ENCODE results near the gene CCM2.
"Not testable (repeated sequence)": the region's sequence is repeated elsewhere in the genome, so short reads cannot be mapped to it uniquely, and the experiment has no call there.

Gene CCM2

GRCh38 chr7:45007571-45008328, 7.7 kb downstream of the CCM2 start:
- Histone ChIP-seq H3K36me3 (ENCODE audit: insufficient read depth, low read length) (no peaks in the 10 kb centered on the region), H3K4me1 (ENCODE audit: control insufficient read depth, insufficient read depth, low read length, unreplicated experiment) (no peaks in the 10 kb centered on the region), H3K27ac (ENCODE audit: low read depth, low read length) (no peak overlapping the region), H2AFZ (ENCODE audit: low read length, unreplicated experiment) (no peak overlapping the region), H3K79me2 (ENCODE audit: control insufficient read depth, insufficient read depth, low read length, unreplicated experiment) (peaks cover 42% of the 10 kb centered on the region), H3K4me3 (ENCODE audit: low read depth, low read length) (no peak overlapping the region), H3K27me3 (ENCODE audit: insufficient read depth, low read length) (no peaks in the 10 kb centered on the region)

GRCh38 chr7:45013465-45013967, 13.5 kb downstream of the CCM2 start:
- no peak overlapping the region for H2AFZ ChIP-seq (ENCODE audit: low read length, unreplicated experiment)
- no peaks in the 10 kb centered on the region for H3K27me3 ChIP-seq (ENCODE audit: insufficient read depth, low read length)
- no peak overlapping the region for H3K27ac ChIP-seq (ENCODE audit: low read depth, low read length)
- no peaks in the 10 kb centered on the region for H3K4me1 ChIP-seq (ENCODE audit: control insufficient read depth, insufficient read depth, low read length, unreplicated experiment)
- H3K36me3 ChIP-seq (ENCODE audit: insufficient read depth, low read length): peaks cover 5% of the 10 kb centered on the region; the same call in 1 of the 2 replicates
- H3K79me2 ChIP-seq (ENCODE audit: control insufficient read depth, insufficient read depth, low read length, unreplicated experiment): peaks cover 25% of the 10 kb centered on the region
- no peak overlapping the region for H3K4me3 ChIP-seq (ENCODE audit: low read depth, low read length)

GRCh38 chr7:45015313-45015712, 15.3 kb downstream of the CCM2 start:
- Histone ChIP-seq H3K27ac (ENCODE audit: low read depth, low read length) (no peak overlapping the region), H3K27me3 (ENCODE audit: insufficient read depth, low read length) (no peaks in the 10 kb centered on the region), H3K79me2 (ENCODE audit: control insufficient read depth, insufficient read depth, low read length, unreplicated experiment) (peaks cover 29% of the 10 kb centered on the region), H3K36me3 (ENCODE audit: insufficient read depth, low read length) (peaks cover 5% of the 10 kb centered on the region; the same call in 1 of the 2 replicates), H3K4me1 (ENCODE audit: control insufficient read depth, insufficient read depth, low read length, unreplicated experiment) (no peaks in the 10 kb centered on the region), H3K4me3 (ENCODE audit: low read depth, low read length) (no peak overlapping the region), H2AFZ (ENCODE audit: low read length, unreplicated experiment) (no peak overlapping the region)

- Histone ChIP-seq H3K79me2 (ENCODE audit: control insufficient read depth, insufficient read depth, low read length, unreplicated experiment) (peaks cover 38% of the 10 kb centered on the region), H2AFZ (ENCODE audit: low read length, unreplicated experiment) (no peak overlapping the region), H3K4me3 (ENCODE audit: low read depth, low read length) (no peak overlapping the region), H3K27me3 (ENCODE audit: insufficient read depth, low read length) (no peaks in the 10 kb centered on the region), H3K27ac (ENCODE audit: low read depth, low read length) (no peak overlapping the region), H3K4me1 (ENCODE audit: control insufficient read depth, insufficient read depth, low read length, unreplicated experiment) (no peaks in the 10 kb centered on the region), H3K36me3 (ENCODE audit: insufficient read depth, low read length) (peaks cover 5% of the 10 kb centered on the region; the same call in 1 of the 2 replicates)
Observed at GRCh38 chr7:45017253-45017652, 17.3 kb downstream of the CCM2 start.

GRCh38 chr7:45020915-45021314, 20.9 kb downstream of the CCM2 start:
- H3K36me3 ChIP-seq (ENCODE audit: insufficient read depth, low read length): peaks cover 11% of the 10 kb centered on the region; the same call in 1 of the 2 replicates
- H3K27ac ChIP-seq (ENCODE audit: low read depth, low read length): no peak overlapping the region
- no peak overlapping the region for H2AFZ ChIP-seq (ENCODE audit: low read length, unreplicated experiment)
- H3K4me3 ChIP-seq (ENCODE audit: low read depth, low read length): no peak overlapping the region
- H3K79me2 ChIP-seq (ENCODE audit: control insufficient read depth, insufficient read depth, low read length, unreplicated experiment): peaks cover 39% of the 10 kb centered on the region
- no peaks in the 10 kb centered on the region for H3K4me1 ChIP-seq (ENCODE audit: control insufficient read depth, insufficient read depth, low read length, unreplicated experiment)
- H3K27me3 ChIP-seq (ENCODE audit: insufficient read depth, low read length): no peaks in the 10 kb centered on the region

GRCh38 chr7:45021604-45022296, 21.7 kb downstream of the CCM2 start:
- no peak overlapping the region for H3K27ac ChIP-seq (ENCODE audit: low read depth, low read length)

GRCh38 chr7:45024126-45024744, 24.2 kb downstream of the CCM2 start:
- Histone ChIP-seq H3K27ac (ENCODE audit: low read depth, low read length) (no peak overlapping the region), H3K4me3 (ENCODE audit: low read depth, low read length) (no peak overlapping the region), H3K27me3 (ENCODE audit: insufficient read depth, low read length) (no peaks in the 10 kb centered on the region), H2AFZ (ENCODE audit: low read length, unreplicated experiment) (no peak overlapping the region), H3K36me3 (ENCODE audit: insufficient read depth, low read length) (peaks cover 6% of the 10 kb centered on the region; the same call in 1 of the 2 replicates), H3K79me2 (ENCODE audit: control insufficient read depth, insufficient read depth, low read length, unreplicated experiment) (peaks cover 40% of the 10 kb centered on the region), H3K4me1 (ENCODE audit: control insufficient read depth, insufficient read depth, low read length, unreplicated experiment) (no peaks in the 10 kb centered on the region)

More at GRCh38 chr7:45021604-45022296, 21.7 kb downstream of the CCM2 start:
- H3K4me3 ChIP-seq (ENCODE audit: low read depth, low read length): no peak overlapping the region
- H3K4me1 ChIP-seq (ENCODE audit: control insufficient read depth, insufficient read depth, low read length, unreplicated experiment): no peaks in the 10 kb centered on the region
- H3K79me2 ChIP-seq (ENCODE audit: control insufficient read depth, insufficient read depth, low read length, unreplicated experiment): peaks cover 42% of the 10 kb centered on the region
- H3K27me3 ChIP-seq (ENCODE audit: insufficient read depth, low read length): no peaks in the 10 kb centered on the region
- H3K36me3 ChIP-seq (ENCODE audit: insufficient read depth, low read length): peaks cover 11% of the 10 kb centered on the region; the same call in 1 of the 2 replicates
- no peak overlapping the region for H2AFZ ChIP-seq (ENCODE audit: low read length, unreplicated experiment)

GRCh38 chr7:45025473-45025872, 25.5 kb downstream of the CCM2 start:
- H3K4me1 ChIP-seq (ENCODE audit: control insufficient read depth, insufficient read depth, low read length, unreplicated experiment); H3K4me3 ChIP-seq (ENCODE audit: low read depth, low read length): not testable (repeated sequence)
- H3K79me2 ChIP-seq (ENCODE audit: control insufficient read depth, insufficient read depth, low read length, unreplicated experiment): peaks cover 42% of the 10 kb centered on the region

GRCh38 chr7:45026013-45026412, 26.0 kb downstream of the CCM2 start:
- H3K4me1 ChIP-seq (ENCODE audit: control insufficient read depth, insufficient read depth, low read length, unreplicated experiment): no peaks in the 10 kb centered on the region
- no peaks in the 10 kb centered on the region for H3K27me3 ChIP-seq (ENCODE audit: insufficient read depth, low read length)
- H3K79me2 ChIP-seq (ENCODE audit: control insufficient read depth, insufficient read depth, low read length, unreplicated experiment): peaks cover 39% of the 10 kb centered on the region
- no peak overlapping the region for H3K4me3 ChIP-seq (ENCODE audit: low read depth, low read length)
- no peak overlapping the region for H2AFZ ChIP-seq (ENCODE audit: low read length, unreplicated experiment)
- H3K27ac ChIP-seq (ENCODE audit: low read depth, low read length): no peak overlapping the region
- H3K36me3 ChIP-seq (ENCODE audit: insufficient read depth, low read length): peaks cover 6% of the 10 kb centered on the region; the same call in 1 of the 2 replicates

More at GRCh38 chr7:45025473-45025872, 25.5 kb downstream of the CCM2 start:
- H3K27me3 ChIP-seq (ENCODE audit: insufficient read depth, low read length); H3K36me3 ChIP-seq (ENCODE audit: insufficient read depth, low read length); H2AFZ ChIP-seq (ENCODE audit: low read length, unreplicated experiment); H3K27ac ChIP-seq (ENCODE audit: low read depth, low read length): not testable (repeated sequence)

GRCh38 chr7:45026984-45027773, 27.2 kb downstream of the CCM2 start:
- Histone ChIP-seq H3K4me3 (ENCODE audit: low read depth, low read length) (no peak overlapping the region), H3K27me3 (ENCODE audit: insufficient read depth, low read length) (no peaks in the 10 kb centered on the region), H2AFZ (ENCODE audit: low read length, unreplicated experiment) (no peak overlapping the region), H3K4me1 (ENCODE audit: control insufficient read depth, insufficient read depth, low read length, unreplicated experiment) (no peaks in the 10 kb centered on the region), H3K79me2 (ENCODE audit: control insufficient read depth, insufficient read depth, low read length, unreplicated experiment) (peaks cover 33% of the 10 kb centered on the region), H3K36me3 (ENCODE audit: insufficient read depth, low read length) (peaks cover 6% of the 10 kb centered on the region; the same call in 1 of the 2 replicates), H3K27ac (ENCODE audit: low read depth, low read length) (no peak overlapping the region)
